Right ventricle myocardium superior (tissue), 1 donor: Measurements from ENCODE around the gene ATP8B4. TPM values are rescaled to one million over a fixed set of nuclear protein-coding genes. Genes with fewer than 3 reads are reported as not detected.

ENCODE experiments used
- ATAC-seq: fragments of 200-7000 bp; cut with Tn5 transposase; one replicate; pipeline ENCODE4 v1.9.1; 2020; ENCODE audit warnings: mild to moderate bottlenecking; ENCODE audit not compliant: poor library complexity
- DNase-seq: peaks from one replicate; pipeline ENCODE4 v3.0.0-alpha.2; 2020
- intact Hi-C: fragments of 100-400 bp; cut with DNase I; formaldehyde crosslinking; loops from one replicate; pipeline ENCODE4 v1.11.2; 2022
- total RNA-seq: library from RNA; stranded (reverse); fragmentation: NEBNext Ultra II Directional; extraction: Animal tissue kit (Norgen Biotek cat#: 25700); gene quantifications from one replicate; pipeline ENCODE4 v1.2.1, GENCODE V29; 2021
- donor health status: DM: no; HTN: yes; CAD: no; lungs with severe emphysema.

The ATP8B4 gene
- total RNA-seq, 1 donor from 2014 or later = 3.6 TPM

GRCh38 chr15:49926740-49927139 is 192.3 kb downstream of the ATP8B4 start:
- ATAC-seq (no peak), DNase-seq (no peak)
- intact Hi-C loops = no loop called here

GRCh38 chr15:49923671-49924070 is 195.4 kb downstream of the ATP8B4 start:
- DNase-seq (no peak), ATAC-seq (no peak)
- intact Hi-C loops = no loop called here

- ATAC-seq = no peak
- no peak for DNase-seq
- intact Hi-C loops = no loop called here
Measured at GRCh38 chr15:49919034-49919433, 200.0 kb downstream of the ATP8B4 start.

GRCh38 chr15:49918121-49918520 is 200.9 kb downstream of the ATP8B4 start:
- no peak for DNase-seq
- intact Hi-C loops = no loop called here
- peak; percentile 55 for ATAC-seq

- intact Hi-C loops = no loop called here
- ATAC-seq (no peak), DNase-seq (no peak)
Measured at GRCh38 chr15:49916998-49917397, 202.0 kb downstream of the ATP8B4 start.

- no peak for DNase-seq
- intact Hi-C loops = no loop called here
- no peak for ATAC-seq
Measured at GRCh38 chr15:49915822-49916221, 203.2 kb downstream of the ATP8B4 start.

- no peak for ATAC-seq
- intact Hi-C loops = loop anchor here (10.0 kb wide), 1 partner anchor 96 kb away; no protein-coding TSS in a partner anchor
- DNase-seq = no peak
Measured at GRCh38 chr15:49908933-49909295, 210.1 kb downstream of the ATP8B4 start.

GRCh38 chr15:49908236-49908932 is 210.6 kb downstream of the ATP8B4 start:
- no peak for ATAC-seq
- intact Hi-C loops = loop anchor here (10.0 kb wide), 1 partner anchor 96 kb away; no protein-coding TSS in a partner anchor
- no peak for DNase-seq

- intact Hi-C loops = loop anchor here (10.0 kb wide), 1 partner anchor 98 kb away; no protein-coding TSS in a partner anchor
- ATAC-seq (no peak), DNase-seq (no peak)
Measured at GRCh38 chr15:49906966-49907365, 212.1 kb downstream of the ATP8B4 start.

- intact Hi-C loops = loop anchor here (10.0 kb wide), 1 partner anchor 100 kb away; no protein-coding TSS in a partner anchor
- DNase-seq = no peak
- ATAC-seq = no peak
Measured at GRCh38 chr15:49905221-49905620, 213.8 kb downstream of the ATP8B4 start.

GRCh38 chr15:49904296-49904695 is 214.7 kb downstream of the ATP8B4 start:
- ATAC-seq = no peak
- DNase-seq = no peak
- intact Hi-C loops = loop anchor here (10.0 kb wide), 1 partner anchor 101 kb away; no protein-coding TSS in a partner anchor

GRCh38 chr15:49902685-49903501 is 216.1 kb downstream of the ATP8B4 start:
- DNase-seq (no peak), ATAC-seq (peak; percentile 91)
- intact Hi-C loops = loop anchor here (10.0 kb wide), 1 partner anchor 102 kb away; no protein-coding TSS in a partner anchor

GRCh38 chr15:49901996-49902684 is 216.9 kb downstream of the ATP8B4 start:
- ATAC-seq (no peak), DNase-seq (no peak)
- intact Hi-C loops = loop anchor here (10.0 kb wide), 1 partner anchor 103 kb away; no protein-coding TSS in a partner anchor

GRCh38 chr15:49901321-49901720 is 217.7 kb downstream of the ATP8B4 start:
- no peak for ATAC-seq
- DNase-seq = no peak
- intact Hi-C loops = loop anchor here (10.0 kb wide), 1 partner anchor 103 kb away; no protein-coding TSS in a partner anchor

GRCh38 chr15:49900903-49901235 is 218.2 kb downstream of the ATP8B4 start:
- intact Hi-C loops = loop anchor here (10.0 kb wide), 1 partner anchor 104 kb away; no protein-coding TSS in a partner anchor
- ATAC-seq (no peak), DNase-seq (no peak)

- intact Hi-C loops = loop anchor here (10.0 kb wide), 1 partner anchor 105 kb away; no protein-coding TSS in a partner anchor
- DNase-seq (no peak), ATAC-seq (peak; percentile 48)
Measured at GRCh38 chr15:49900006-49900902, 218.8 kb downstream of the ATP8B4 start.

- ATAC-seq = no peak
- DNase-seq = no peak
- intact Hi-C loops = no loop called here
Measured at GRCh38 chr15:49898575-49899283, 220.3 kb downstream of the ATP8B4 start.
